SK-N-SH (cell line): Measurements from ENCODE around the gene CBFA2T2.

ENCODE experiments used
- CTCF ChIP-seq: fragments of 200-600 bp; sonication (generic); IDR thresholded peaks from 2 replicates; pipeline ENCODE4 v1.6.1; 2017; ENCODE audit warnings: antibody characterized with exemption, mild to moderate bottlenecking, moderate library complexity
- EP300 ChIP-seq, 2 experiments: IDR thresholded peaks; 2 replicates each; pipeline versions ENCODE4 v1.4.0 to v1.6.1; 2012; ENCODE audit warnings: borderline replicate concordance in 1 of 2, low read depth in 1 of 2, low read length in 1 of 2
- EZH2phosphoT487 ChIP-seq: fragments of 200-600 bp; sonication (generic); IDR thresholded peaks from 2 replicates; pipeline ENCODE4 v1.6.1; 2017; ENCODE audit warnings: low read depth, mixed run types, mild to moderate bottlenecking, antibody characterized with exemption, moderate library complexity, borderline replicate concordance
- FOXM1 ChIP-seq: IDR thresholded peaks from 2 replicates; pipeline ENCODE4 v1.4.0; 2012; ENCODE audit warnings: low read depth, mild to moderate bottlenecking
- JUND ChIP-seq: IDR thresholded peaks from 2 replicates; pipeline ENCODE4 v1.4.0; 2012
- POLR2AphosphoS5 ChIP-seq: IDR thresholded peaks from 2 replicates; pipeline ENCODE4 v1.6.1; 2012; ENCODE audit warnings: low read depth, low read length
- TAF1 ChIP-seq: IDR thresholded peaks from 2 replicates; pipeline ENCODE4 v1.6.1; 2012; ENCODE audit warnings: low read depth, mild to moderate bottlenecking, low read length, moderate library complexity, borderline replicate concordance
- TCF12 ChIP-seq: IDR thresholded peaks from 2 replicates; pipeline ENCODE4 v1.4.0; 2012
- TEAD4 ChIP-seq: IDR thresholded peaks from 2 replicates; pipeline ENCODE4 v1.4.0; 2012; ENCODE audit warnings: mild to moderate bottlenecking, borderline replicate concordance; ENCODE audit not compliant: insufficient read depth
- USF2 ChIP-seq: fragments of 150-350 bp; IDR thresholded peaks from 2 replicates; pipeline ENCODE4 v1.6.1; 2017; ENCODE audit warnings: antibody characterized with exemption, low read length, low read depth, borderline replicate concordance

- TF ChIP-seq TEAD4 = no peak
- no peak for TF ChIP-seq CTCF
- no peak for TF ChIP-seq USF2
- TF ChIP-seq JUND = no peak
- TF ChIP-seq TAF1 = no peak
- no peak for TF ChIP-seq TCF12
- TF ChIP-seq EP300 (IDR thresholded peaks at IDR 0.05; ENCODE audit: borderline replicate concordance in 1 of 2, low read depth in 1 of 2, low read length in 1 of 2) = no peak
- TF ChIP-seq POLR2AphosphoS5 = no peak
- no peak for TF ChIP-seq EZH2phosphoT487
- no peak for TF ChIP-seq FOXM1
Observed at GRCh38 chr20:33647603-33648395, 157.9 kb downstream of the CBFA2T2 start.
